SK-MEL-5 (cell line): ENCODE measurements around the gene FAM181A. TPM values are rescaled to one million over a fixed set of nuclear protein-coding genes. Genes with fewer than 3 reads are reported as not detected.
A peak's percentile ranks its signal among the peaks of the same experiment; 100 is the strongest.

Experiments used
- DNase-seq: peaks from one replicate; pipeline ENCODE4 v3.0.0-alpha.2; 2016; ENCODE audit warnings: low read depth, low spot score
- in situ Hi-C: cut with HindIII; loops from 2 replicates; pipeline ENCODE4 v1.10.0; 2016; ENCODE audit warnings: low sequenced_read_pairs, high pct_unique_total_duplicates, low pct_unique_long_range_greater_than_20kb
- total RNA-seq: library from RNA; depleted of rRNA; stranded (reverse); fragments of >200 nt; shearing (Covaris generic); gene quantifications from 2 replicates; pipeline ENCODE4 v1.2.3, GENCODE V29; 2014

Gene FAM181A
- total RNA-seq, 1 experiment from 2014 or later = not detected

- in situ Hi-C loops = no loop called here
- no peak for DNase-seq
Measured at GRCh38 chr14:93954900-93955849, 28.0 kb downstream of the FAM181A start.

GRCh38 chr14:93955850-93956481 lies 28.8 kb downstream of the FAM181A start:
- no peak for DNase-seq
- in situ Hi-C loops = no loop called here

- no peak for DNase-seq
- in situ Hi-C loops = no loop called here
Measured at GRCh38 chr14:93956514-93957332, 29.6 kb downstream of the FAM181A start.

- in situ Hi-C loops = no loop called here
- no peak for DNase-seq
Measured at GRCh38 chr14:93957333-93957710, 30.2 kb downstream of the FAM181A start.

GRCh38 chr14:93957751-93958566 lies 30.8 kb downstream of the FAM181A start:
- in situ Hi-C loops = no loop called here
- DNase-seq = no peak

GRCh38 chr14:93958567-93959238 lies 31.6 kb downstream of the FAM181A start:
- DNase-seq = no peak
- in situ Hi-C loops = no loop called here

- peak; percentile 76 for DNase-seq
- in situ Hi-C loops = no loop called here
Measured at GRCh38 chr14:93959239-93960107, 32.3 kb downstream of the FAM181A start.

- DNase-seq = no peak
Measured at GRCh38 chr14:93960108-93960475, 32.9 kb downstream of the FAM181A start.

GRCh38 chr14:93960774-93961438 lies 33.8 kb downstream of the FAM181A start:
- in situ Hi-C loops = no loop called here
- DNase-seq = no peak

More at GRCh38 chr14:93960108-93960475, 32.9 kb downstream of the FAM181A start:
- in situ Hi-C loops = no loop called here

- no peak for DNase-seq
- in situ Hi-C loops = no loop called here
Measured at GRCh38 chr14:93961620-93962019, 34.5 kb downstream of the FAM181A start.

- no peak for DNase-seq
- in situ Hi-C loops = no loop called here
Measured at GRCh38 chr14:93962701-93963601, 35.8 kb downstream of the FAM181A start.

GRCh38 chr14:93963692-93964091 lies 36.5 kb downstream of the FAM181A start:
- in situ Hi-C loops = no loop called here
- no peak for DNase-seq

- no peak for DNase-seq
- in situ Hi-C loops = no loop called here
Measured at GRCh38 chr14:93964281-93964680, 37.1 kb downstream of the FAM181A start.

GRCh38 chr14:93964820-93965286 lies 37.7 kb downstream of the FAM181A start:
- in situ Hi-C loops = no loop called here
- no peak for DNase-seq
